GM12878 (cell line): ENCODE results near the gene ATG101. TPM values are rescaled to one million over a fixed set of nuclear protein-coding genes. Genes with fewer than 3 reads are reported as not detected.

ENCODE experiments used
- ATAC-seq: fragments of 200-7000 bp; cut with Tn5 transposase; 3 replicates; pipeline ENCODE4 v1.9.1; 2020; ENCODE audit warnings: mild to moderate bottlenecking, moderate library complexity
- BruUV-seq: library from RNA; stranded (reverse); fragments of 400-500 nt; replicated peaks from 2 replicates; lab custom pipeline; 2021; lab: Mats Ljungman, UMichigan
- CTCF ChIA-PET: fragments of 300-600 bp; sonication (Branson Sonifier 250); formaldehyde crosslinking; extraction: SDS; loops from one replicate; lab custom pipeline; 2021; ENCODE audit warnings: inconsistent platforms; lab: Yijun Ruan, JAX
- POLR2A ChIA-PET: fragments of 350-600 bp; formaldehyde crosslinking; extraction: SDS; loops from one replicate; lab custom pipeline; 2021; ENCODE audit warnings: inconsistent platforms; lab: Charles Lee
- RAD21 ChIA-PET: fragments of 300-600 bp; sonication (Branson Sonifier 250); formaldehyde crosslinking; loops from one replicate; lab custom pipeline; 2023; ENCODE audit warnings: antibody characterized with exemption; ENCODE audit not compliant: unreplicated experiment; lab: Charles Lee
- SMC1A ChIA-PET: fragments of 300-600 bp; sonication (Branson Sonifier 250); formaldehyde crosslinking; loops from one replicate; lab custom pipeline; 2023; ENCODE audit not compliant: unreplicated experiment, uncharacterized antibody; lab: Charles Lee
- DNase-seq: peaks from one replicate; pipeline ENCODE4 v3.0.0-alpha.2; 2011; ENCODE audit warnings: low read depth, low spot score
- FAIRE-seq: peaks from 3 replicates; lab custom pipeline; 2011; peaks lifted over from hg19 to GRCh38; lab: Jason Lieb, UNC
- H2AFZ ChIP-seq: 2 replicates; pipeline ENCODE4 v1.6.0; 2011; ENCODE audit warnings: low read depth, low read length, control low read depth; ENCODE audit not compliant: control insufficient read depth
- H3K27ac ChIP-seq: 2 replicates; pipeline ENCODE4 v1.5.1; 2011; ENCODE audit warnings: control low read depth; ENCODE audit not compliant: control insufficient read depth, insufficient read depth
- H3K27me3 ChIP-seq, 2 experiments: replicated peaks in 1 of 2; 2 replicates each; pipeline versions ENCODE4 v1.6.0 to v1.6.1; 2011; ENCODE audit warnings: low read length in 1 of 2; ENCODE audit not compliant: control insufficient read depth in 2 of 2, insufficient read depth in 2 of 2
- H3K36me3 ChIP-seq, 2 experiments: 2 replicates each; pipeline ENCODE4 v1.5.1; 2011; ENCODE audit warnings: low read length in 1 of 2; ENCODE audit not compliant: control insufficient read depth in 2 of 2, insufficient read depth in 2 of 2
- H3K4me1 ChIP-seq: 2 replicates; pipeline ENCODE4 v1.6.1; 2011; ENCODE audit warnings: mild to moderate bottlenecking, low read length, moderate library complexity, mixed read lengths; ENCODE audit not compliant: control insufficient read depth, insufficient read depth
- H3K4me2 ChIP-seq: 2 replicates; pipeline ENCODE4 v1.6.0; 2011; ENCODE audit warnings: control low read depth; ENCODE audit not compliant: control insufficient read depth, insufficient read depth
- H3K4me3 ChIP-seq: fragments of 200-600 bp; sonication (generic); 2 replicates; pipeline ENCODE4 v1.5.1; 2016
- H3K79me2 ChIP-seq: 2 replicates; pipeline ENCODE4 v1.6.0; 2011; ENCODE audit warnings: low read length; ENCODE audit not compliant: control insufficient read depth, insufficient read depth
- H3K9ac ChIP-seq: 2 replicates; pipeline ENCODE4 v1.8.0; 2011; ENCODE audit warnings: low read length, control low read depth, mixed read lengths; ENCODE audit not compliant: control insufficient read depth, insufficient read depth
- H3K9me3 ChIP-seq: replicated peaks from 3 replicates; pipeline ENCODE4 v1.5.1; 2011; ENCODE audit warnings: mild to moderate bottlenecking, low read length; ENCODE audit not compliant: control insufficient read depth, insufficient read depth
- H4K20me1 ChIP-seq: 2 replicates; pipeline ENCODE4 v1.6.0; 2011; ENCODE audit not compliant: control insufficient read depth, insufficient read depth
- MEF2A ChIP-seq: IDR thresholded peaks from 2 replicates; pipeline ENCODE4 v1.6.1; 2011; ENCODE audit warnings: low read depth, mild to moderate bottlenecking, low read length, moderate library complexity; ENCODE audit not compliant: insufficient read depth
- PAX8 ChIP-seq: fragments of 450-650 bp; IDR thresholded peaks from 2 replicates; pipeline ENCODE4 v1.6.1; 2017; ENCODE audit warnings: mild to moderate bottlenecking, moderate library complexity
- RAD21 ChIP-seq: IDR thresholded peaks from 2 replicates; pipeline ENCODE4 v1.6.1; 2011; ENCODE audit warnings: mild to moderate bottlenecking, low read depth, low read length, moderate library complexity; ENCODE audit not compliant: insufficient read depth
- RELA ChIP-seq: fragments of 450-650 bp; IDR thresholded peaks from 2 replicates; pipeline ENCODE4 v1.8.0; 2014; ENCODE audit warnings: borderline replicate concordance; ENCODE audit not compliant: partially characterized antibody
- TAF1 ChIP-seq: IDR thresholded peaks from 2 replicates; pipeline ENCODE4 v1.6.1; 2011; ENCODE audit warnings: mild to moderate bottlenecking, low read depth, low read length, borderline replicate concordance
- WGBS: methylation state at CpG from one replicate; pipeline ENCODE4 v1.1.6; 2016; ENCODE audit warnings: low lambda C conversion rate; ENCODE audit not compliant: insufficient replicate concordance, insufficient coverage; ENCODE audit errors: missing lambda C conversion rate; 5-methylcytosine and 5-hydroxymethylcytosine counted together
- in situ Hi-C: fragments of 300-500 bp; cut with MboI; formaldehyde crosslinking; loops from 9 replicates; pipeline ENCODE4 v1.14.3; 2018; ENCODE audit warnings: mixed read lengths
- intact Hi-C: fragments of 100-400 bp; cut with micrococcal nuclease; formaldehyde crosslinking; loops from one replicate; pipeline ENCODE4 v1.14.2; 2022; ENCODE audit not compliant: unreplicated experiment
- polyA plus RNA-seq, 11 experiments: library from polyadenylated mRNA; depleted of rRNA in 4 of 11; unstranded in 6 of 11; stranded (reverse) in 5 of 11; fragments of >200 nt; fragmentation: Nextera tagmentation in 4 of 11; fragmentation: Illumina TruSeq in 1 of 11; extraction: Ambion mirVana in 4 of 11; extraction: Trizol in 1 of 11; gene quantifications; 1 replicate in 1 of 11; 2 replicates in 10 of 11; pipeline versions ENCODE4 v1.2.1 to v1.2.3, GENCODE V29; 2011 to 2016; ENCODE audit warnings: inconsistent platforms in 2 of 11, missing spikeins in 2 of 11, low read depth in 1 of 11
- total RNA-seq, 4 experiments: library from RNA; depleted of rRNA in 3 of 4; stranded (reverse); fragments of >200 nt in 3 of 4; fragmentation: Illumina TruSeq in 1 of 4; extraction: Trizol in 1 of 4; gene quantifications; 2 replicates each; pipeline versions ENCODE4 v1.2.1 to v1.2.3, GENCODE V29; 2013 to 2021
- TF ChIP-seq, protein P1 (sequence below): fragments of 450-650 bp; IDR thresholded peaks from 2 replicates; pipeline ENCODE4 v1.6.1; 2017; ENCODE audit warnings: mild to moderate bottlenecking

The ATG101 gene
- total and polyA plus RNA-seq, 10 of the 15 experiments (the other 5 are each of a cell fraction or from before 2014, with no cell fraction given), result 2.7 to 49.8 (median 35.3) TPM

- Histone ChIP-seq H3K9ac (no peak overlapping the region), H3K27ac (no peak overlapping the region), H4K20me1 (no peaks in the 10 kb centered on the region), H3K4me3 (no peak overlapping the region), H3K27me3 (no peaks in the 10 kb centered on the region; a peak in 2 of 4 replicates), H3K36me3 (no peaks in the 10 kb centered on the region; a peak in 1 of 4 replicates), H3K79me2 (no peaks in the 10 kb centered on the region), H3K4me1 (no peaks in the 10 kb centered on the region), H3K9me3 (no peaks in the 10 kb centered on the region), H2AFZ (no peak overlapping the region), H3K4me2 (no peak overlapping the region)
- intact Hi-C loops (no loop called here), in situ Hi-C loops (no loop called here)
- DNase-seq (no peak), ATAC-seq (no peak), FAIRE-seq (no peak)
- BruUV-seq, result no TSS peak
- POLR2A ChIA-PET, result no interaction called here
- WGBS, result 27% methylated on average over 17 of the region's 20 CpGs
- TF ChIP-seq TAF1 (no peak), RELA (no peak), RAD21 (no peak), PAX8 (no peak), MEF2A (no peak)
- TF ChIP-seq, protein P1, sequence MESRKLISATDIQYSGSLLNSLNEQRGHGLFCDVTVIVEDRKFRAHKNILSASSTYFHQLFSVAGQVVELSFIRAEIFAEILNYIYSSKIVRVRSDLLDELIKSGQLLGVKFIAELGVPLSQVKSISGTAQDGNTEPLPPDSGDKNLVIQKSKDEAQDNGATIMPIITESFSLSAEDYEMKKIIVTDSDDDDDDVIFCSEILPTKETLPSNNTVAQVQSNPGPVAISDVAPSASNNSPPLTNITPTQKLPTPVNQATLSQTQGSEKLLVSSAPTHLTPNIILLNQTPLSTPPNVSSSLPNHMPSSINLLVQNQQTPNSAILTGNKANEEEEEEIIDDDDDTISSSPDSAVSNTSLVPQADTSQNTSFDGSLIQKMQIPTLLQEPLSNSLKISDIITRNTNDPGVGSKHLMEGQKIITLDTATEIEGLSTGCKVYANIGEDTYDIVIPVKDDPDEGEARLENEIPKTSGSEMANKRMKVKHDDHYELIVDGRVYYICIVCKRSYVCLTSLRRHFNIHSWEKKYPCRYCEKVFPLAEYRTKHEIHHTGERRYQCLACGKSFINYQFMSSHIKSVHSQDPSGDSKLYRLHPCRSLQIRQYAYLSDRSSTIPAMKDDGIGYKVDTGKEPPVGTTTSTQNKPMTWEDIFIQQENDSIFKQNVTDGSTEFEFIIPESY, result no peak
- CTCF ChIA-PET, result interaction anchor here (15.1 kb wide), 1 partner anchor 37 kb away, joined by 208 read pairs; no protein-coding TSS in a partner anchor
- RAD21 ChIA-PET, result no interaction called here
- SMC1A ChIA-PET, result interaction anchor here (1.2 kb wide), 1 partner anchor 40 kb away, joined by 3 read pairs; no protein-coding TSS in a partner anchor
Observed at GRCh38 chr12:52063082-52063924, 6.5 kb upstream of the ATG101 start.
